Uterus (tissue), 2 donors: ENCODE data around the gene MORN4.

ENCODE experiments used
- POLR2A ChIP-seq, 2 donors: fragments of 450-650 bp; IDR thresholded peaks; one replicate each; pipeline ENCODE4 v1.6.1; 2016; ENCODE audit warnings: antibody characterized with exemption in 2 of 2, mild to moderate bottlenecking in 1 of 2, moderate library complexity in 1 of 2
- TF ChIP-seq, protein P1 (sequence below), 4 experiments: fragments of 200-600 bp in 2 of 4; fragments of 450-650 bp in 2 of 4; sonication (generic) in 2 of 4; IDR thresholded peaks; one replicate each; pipeline ENCODE4 v1.5.1; 2016 to 2019; ENCODE audit warnings: antibody characterized with exemption in 4 of 4, mild to moderate bottlenecking in 2 of 4, moderate library complexity in 1 of 4

GRCh38 chr10:97571622-97572021 is 61.7 kb downstream of the MORN4 start:
- TF ChIP-seq, protein P1, sequence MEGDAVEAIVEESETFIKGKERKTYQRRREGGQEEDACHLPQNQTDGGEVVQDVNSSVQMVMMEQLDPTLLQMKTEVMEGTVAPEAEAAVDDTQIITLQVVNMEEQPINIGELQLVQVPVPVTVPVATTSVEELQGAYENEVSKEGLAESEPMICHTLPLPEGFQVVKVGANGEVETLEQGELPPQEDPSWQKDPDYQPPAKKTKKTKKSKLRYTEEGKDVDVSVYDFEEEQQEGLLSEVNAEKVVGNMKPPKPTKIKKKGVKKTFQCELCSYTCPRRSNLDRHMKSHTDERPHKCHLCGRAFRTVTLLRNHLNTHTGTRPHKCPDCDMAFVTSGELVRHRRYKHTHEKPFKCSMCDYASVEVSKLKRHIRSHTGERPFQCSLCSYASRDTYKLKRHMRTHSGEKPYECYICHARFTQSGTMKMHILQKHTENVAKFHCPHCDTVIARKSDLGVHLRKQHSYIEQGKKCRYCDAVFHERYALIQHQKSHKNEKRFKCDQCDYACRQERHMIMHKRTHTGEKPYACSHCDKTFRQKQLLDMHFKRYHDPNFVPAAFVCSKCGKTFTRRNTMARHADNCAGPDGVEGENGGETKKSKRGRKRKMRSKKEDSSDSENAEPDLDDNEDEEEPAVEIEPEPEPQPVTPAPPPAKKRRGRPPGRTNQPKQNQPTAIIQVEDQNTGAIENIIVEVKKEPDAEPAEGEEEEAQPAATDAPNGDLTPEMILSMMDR (IDR thresholded peaks at IDR 0.05), result no peak
- TF ChIP-seq POLR2A (IDR thresholded peaks at IDR 0.05), result no peak
